ENCODE data around the gene DLX5.

GRCh38 chr7:97015756-97016380, 8.8 kb downstream of the DLX5 start:
- no peak for TF ChIP-seq YY1 (IDR thresholded peaks at IDR 0.05; ENCODE audit: insufficient read depth, insufficient read length)
- TF ChIP-seq SUZ12 (IDR thresholded peaks at IDR 0.05; ENCODE audit: extremely low read depth, insufficient read depth, insufficient read length): no peak
- no peak for TF ChIP-seq ZNF274 (IDR thresholded peaks at IDR 0.05; ENCODE audit: low read depth, low read length)
